Vagina (tissue), 2 donors: ENCODE data around the gene RNASE4.

Experiments
- CTCF ChIP-seq, 3 experiments: fragments of 450-650 bp in 2 of 3; fragments of 200-600 bp in 1 of 3; sonication (generic) in 1 of 3; IDR thresholded peaks; one replicate each; pipeline ENCODE4 v1.5.1; 2017 to 2019; ENCODE audit warnings: antibody characterized with exemption in 3 of 3, mild to moderate bottlenecking in 2 of 3, moderate library complexity in 2 of 3
- POLR2A ChIP-seq, 2 donors: fragments of 450-650 bp; IDR thresholded peaks; one replicate each; pipeline ENCODE4 v1.6.1; 2017; ENCODE audit warnings: antibody characterized with exemption in 2 of 2, mild to moderate bottlenecking in 2 of 2, moderate library complexity in 2 of 2

DNA sequence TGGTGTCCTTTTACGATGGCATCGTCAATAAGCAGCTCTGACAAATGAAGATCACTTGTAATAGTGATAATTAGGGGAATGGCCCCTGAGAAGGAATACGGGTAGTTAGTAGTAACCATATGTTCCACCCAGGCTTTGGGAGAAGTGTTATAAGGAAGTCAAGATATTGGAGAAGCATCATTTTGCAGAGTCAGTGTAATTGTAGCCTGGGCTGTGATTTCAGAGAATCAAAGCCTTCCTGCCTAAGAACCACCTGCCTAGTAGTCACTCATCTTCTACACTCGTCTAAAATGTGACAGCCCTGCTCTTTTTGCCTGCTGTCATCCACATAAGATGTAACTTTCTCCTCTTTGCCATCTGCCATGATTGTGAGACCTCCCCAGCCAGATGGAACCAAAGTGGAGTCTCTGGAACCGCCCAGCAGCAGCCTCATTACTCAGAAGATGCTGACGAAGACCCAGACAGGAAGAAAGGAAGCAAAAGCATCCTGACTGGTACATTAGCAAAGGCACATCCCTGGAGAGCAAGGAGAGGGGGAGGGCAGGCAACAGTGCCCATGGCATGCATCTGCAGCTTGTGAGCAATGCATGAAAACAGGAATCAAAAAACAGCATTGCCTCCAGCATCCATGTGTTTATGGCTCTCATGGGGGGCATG is 48.7 kb downstream of the RNASE4 start:
- TF ChIP-seq CTCF (IDR thresholded peaks at IDR 0.05) (no peak), POLR2A (IDR thresholded peaks at IDR 0.05) (no peak)
